Adrenal gland (tissue), 12 donors: ENCODE measurements around the gene PRPF31. TPM values are rescaled to one million over a fixed set of nuclear protein-coding genes. Genes with fewer than 3 reads are reported as not detected.

Source experiments
- DNase-seq, 7 donors: peaks; one replicate each; pipeline ENCODE4 v3.0.0-alpha.2; 2019 to 2020
- H3K27ac ChIP-seq, 5 donors: fragments of 200-600 bp; sonication (generic) in 4 of 5; 1 replicate in 3 of 5; 2 replicates in 2 of 5; pipeline versions ENCODE4 v1.5.1 to v1.8.0; 2016 to 2020; ENCODE audit warnings: mild to moderate bottlenecking in 1 of 5
- H3K27me3 ChIP-seq: fragments of 200-600 bp; 2 replicates; pipeline ENCODE4 v1.8.0; 2021
- H3K36me3 ChIP-seq, 2 donors: fragments of 200-600 bp; replicated peaks in 1 of 2; 1 replicate in 1 of 2; 2 replicates in 1 of 2; pipeline versions ENCODE4 v1.5.1 to v1.8.0; 2018 to 2022
- H3K4me1 ChIP-seq, 2 donors: fragments of 200-600 bp; replicated peaks in 1 of 2; 1 replicate in 1 of 2; 2 replicates in 1 of 2; pipeline versions ENCODE4 v1.5.1 to v1.8.0; 2018 to 2021
- H3K4me3 ChIP-seq, 4 donors: fragments of 200-600 bp; sonication (generic) in 3 of 4; one replicate each; pipeline ENCODE4 v1.5.1; 2016 to 2018
- H3K9me3 ChIP-seq, 3 donors: fragments of 200-600 bp; sonication (generic) in 1 of 3; replicated peaks in 1 of 3; 1 replicate in 2 of 3; 2 replicates in 1 of 3; pipeline versions ENCODE4 v1.5.1 to v1.8.0; 2016 to 2021
- POLR2A ChIP-seq, 2 donors: fragments of 450-650 bp; IDR thresholded peaks; one replicate each; pipeline ENCODE4 v1.6.1; 2017; ENCODE audit warnings: antibody characterized with exemption in 2 of 2, mild to moderate bottlenecking in 2 of 2, moderate library complexity in 1 of 2
- WGBS, 4 donors: extraction: QIAGEN DNeasy Blood & Tissue Kit in 2 of 4; methylation state at CpG; one replicate each; pipeline versions ENCODE4 v1.1.5 to v1.1.7; 2013 to 2017; 5-methylcytosine and 5-hydroxymethylcytosine counted together
- intact Hi-C, 2 donors: fragments of 100-400 bp; cut with DNase I; formaldehyde crosslinking; loops; one replicate each; pipeline versions ENCODE4 v1.14.1 to v1.15.0; 2022 to 2023
- polyA plus RNA-seq, 3 donors: library from polyadenylated mRNA; stranded (reverse); fragments of 200-250 nt in 2 of 3; fragments of 350-450 nt in 1 of 3; fragmentation: Illumina TruSeq in 1 of 3; extraction: RNeasy Lipid Tissue Mini Kit (QIAGEN cat#74804) in 1 of 3; gene quantifications; one replicate each; pipeline ENCODE4 v1.2.3, GENCODE V29; 2013 to 2014
- total RNA-seq, 9 donors: library from RNA; depleted of rRNA in 4 of 9; stranded (reverse); fragments of >200 nt in 4 of 9; fragments of 120-200 nt in 1 of 9; fragmentation: NEBNext Ultra II Directional in 1 of 9; extraction: Animal tissue kit (Norgen Biotek cat#: 25700) in 1 of 9; gene quantifications; one replicate each; pipeline versions ENCODE4 v1.1.0 to v1.2.4, GENCODE V29; 2013 to 2023
- TF ChIP-seq, protein P1 (sequence below), 6 experiments: fragments of 450-650 bp in 4 of 6; fragments of 200-600 bp in 2 of 6; sonication (generic) in 1 of 6; IDR thresholded peaks; 1 replicate in 5 of 6; 2 replicates in 1 of 6; pipeline versions ENCODE4 v1.5.1 to v1.8.0; 2016 to 2021; ENCODE audit warnings: antibody characterized with exemption in 6 of 6, mild to moderate bottlenecking in 2 of 6, moderate library complexity in 1 of 6
- donor health status: healthy with polysubstance abuse.
- donor health status: Bipolar disorder and iron deficiency.
- donor health status: DM: yes; HTN: yes; CAD: no.
- donor health status: DM: no; HTN: no; CAD: no.
- donor health status: DM: no; HTN: no; CAD: no.
- donor health status: DM: yes; HTN: yes; CAD: no.

The PRPF31 gene
- total and polyA plus RNA-seq, 12 donors = 36.1 to 91.7 (median 54.4) TPM

DNA sequence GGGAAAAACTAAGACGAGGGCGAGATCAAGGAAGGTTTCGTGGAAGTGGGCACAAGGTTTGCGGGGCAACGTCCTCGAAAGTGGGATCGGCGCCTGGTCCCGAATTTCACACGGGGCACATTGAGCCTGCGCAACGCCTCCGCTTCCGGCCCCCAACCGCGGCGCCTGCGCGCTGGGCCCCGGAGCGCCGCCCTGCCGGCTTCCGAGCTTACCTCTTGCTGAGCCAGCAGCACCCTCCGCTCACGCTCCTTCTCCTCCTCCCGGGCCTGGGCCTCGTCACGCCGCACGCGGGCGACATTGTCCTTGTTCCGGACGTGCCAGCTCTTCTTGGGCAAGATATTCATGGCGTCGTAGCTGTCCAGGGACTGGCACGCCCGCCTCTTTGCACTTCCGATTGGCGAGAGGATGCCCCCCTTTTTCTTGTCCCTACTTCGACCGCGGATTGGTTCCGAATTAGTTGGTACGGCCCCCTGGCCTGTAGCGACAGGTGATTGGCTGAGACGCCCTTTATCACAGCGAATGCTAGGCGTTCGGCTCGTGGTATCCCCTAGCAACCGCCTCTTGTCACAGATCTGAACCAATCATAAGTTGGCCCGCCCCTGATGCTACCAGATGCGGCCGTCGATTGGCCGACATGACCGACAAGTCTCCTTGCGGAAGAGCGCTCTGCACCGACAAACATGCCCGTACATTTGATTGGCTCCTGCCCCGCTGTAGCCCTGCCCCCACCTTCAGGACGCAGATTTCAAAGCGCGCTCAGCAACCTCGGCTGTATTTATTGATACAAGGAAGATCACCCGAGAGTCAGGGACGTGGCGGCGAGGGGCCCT is 44.0 kb downstream of the PRPF31 start, which contains the start of gene LENG1:
Gene LENG1 (minus strand): TSS at position 370 of the 830 bp plus-strand sequence. CDS start 26 bp downstream, at position 344.
- no peaks in the 10 kb centered on the region for H3K27me3 ChIP-seq
- TF ChIP-seq, protein P1, sequence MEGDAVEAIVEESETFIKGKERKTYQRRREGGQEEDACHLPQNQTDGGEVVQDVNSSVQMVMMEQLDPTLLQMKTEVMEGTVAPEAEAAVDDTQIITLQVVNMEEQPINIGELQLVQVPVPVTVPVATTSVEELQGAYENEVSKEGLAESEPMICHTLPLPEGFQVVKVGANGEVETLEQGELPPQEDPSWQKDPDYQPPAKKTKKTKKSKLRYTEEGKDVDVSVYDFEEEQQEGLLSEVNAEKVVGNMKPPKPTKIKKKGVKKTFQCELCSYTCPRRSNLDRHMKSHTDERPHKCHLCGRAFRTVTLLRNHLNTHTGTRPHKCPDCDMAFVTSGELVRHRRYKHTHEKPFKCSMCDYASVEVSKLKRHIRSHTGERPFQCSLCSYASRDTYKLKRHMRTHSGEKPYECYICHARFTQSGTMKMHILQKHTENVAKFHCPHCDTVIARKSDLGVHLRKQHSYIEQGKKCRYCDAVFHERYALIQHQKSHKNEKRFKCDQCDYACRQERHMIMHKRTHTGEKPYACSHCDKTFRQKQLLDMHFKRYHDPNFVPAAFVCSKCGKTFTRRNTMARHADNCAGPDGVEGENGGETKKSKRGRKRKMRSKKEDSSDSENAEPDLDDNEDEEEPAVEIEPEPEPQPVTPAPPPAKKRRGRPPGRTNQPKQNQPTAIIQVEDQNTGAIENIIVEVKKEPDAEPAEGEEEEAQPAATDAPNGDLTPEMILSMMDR (IDR thresholded peaks at IDR 0.05) = peak in 3 of 6 experiments; percentile 12 to 30 (median 19)
- peak; percentile 29 to 82 for TF ChIP-seq POLR2A (IDR thresholded peaks at IDR 0.05)
- WGBS, 4 donors = 0 to 1% (median 0%) methylated on average over 53 to 72 of the region's 72 CpGs
- peaks cover 0 to 35% of the 10 kb centered on the region in 2 donors for H3K36me3 ChIP-seq
- H3K9me3 ChIP-seq = no peaks in the 10 kb centered on the region
- DNase-seq = peak; percentile 100
- peaks cover 22 to 46% of the 10 kb centered on the region in 2 donors for H3K4me1 ChIP-seq
- peak within 1 kb of the TSS; percentile 10 to 89 (median 56) for H3K4me3 ChIP-seq
- intact Hi-C loops = no loop called here
- peak within 1 kb of the TSS; percentile 82 to 100 (median 95) for H3K27ac ChIP-seq

DNA sequence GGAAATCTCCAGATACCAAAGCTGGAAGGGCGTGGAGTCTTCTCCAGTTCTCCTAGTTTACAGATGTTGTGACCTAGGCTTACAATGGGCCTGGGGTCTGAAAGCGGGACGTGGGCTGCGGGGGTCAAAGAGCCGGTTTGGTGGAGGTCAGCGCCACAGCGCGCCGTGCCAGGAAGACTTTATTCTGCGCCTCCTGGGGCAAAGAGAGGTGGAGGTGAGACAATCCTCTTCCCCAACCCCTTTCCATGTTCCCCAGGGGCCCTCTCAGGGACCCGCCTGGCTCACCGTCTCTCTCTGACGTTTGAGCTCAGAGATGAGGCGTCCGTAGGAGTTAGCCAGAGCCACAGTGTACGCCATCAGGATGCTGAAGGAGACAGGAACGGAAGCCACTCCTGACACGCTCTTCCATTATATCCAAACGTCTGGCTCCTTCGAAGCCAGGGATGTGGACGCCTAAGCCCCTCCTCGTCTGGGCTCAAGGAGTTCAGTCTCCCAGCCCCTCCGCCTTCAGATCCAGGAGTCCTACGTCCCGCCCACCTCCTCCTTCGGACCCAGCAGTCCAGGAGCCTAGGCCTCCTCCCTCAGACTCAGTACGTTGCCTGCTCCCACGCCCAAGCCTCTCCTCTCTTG is 44.7 kb downstream of the PRPF31 start:
- peaks cover 0 to 28% of the 10 kb centered on the region in 2 donors for H3K36me3 ChIP-seq
- TF ChIP-seq, protein P1 (IDR thresholded peaks at IDR 0.05) = no peak
- no peak for TF ChIP-seq POLR2A (IDR thresholded peaks at IDR 0.05)
- intact Hi-C loops = no loop called here
- peak overlapping the region; percentile 78 to 95 (median 87) for H3K27ac ChIP-seq
- H3K27me3 ChIP-seq = no peaks in the 10 kb centered on the region
- 2 to 7% (median 5%) methylated on average over 10 to 28 of the region's 28 CpGs for WGBS, 4 donors
- H3K9me3 ChIP-seq = no peaks in the 10 kb centered on the region
- peak overlapping the region in 2 of 4 donors; percentile 29 to 62 for H3K4me3 ChIP-seq
- peaks cover 22 to 47% of the 10 kb centered on the region in 2 donors for H3K4me1 ChIP-seq
- no peak for DNase-seq

DNA sequence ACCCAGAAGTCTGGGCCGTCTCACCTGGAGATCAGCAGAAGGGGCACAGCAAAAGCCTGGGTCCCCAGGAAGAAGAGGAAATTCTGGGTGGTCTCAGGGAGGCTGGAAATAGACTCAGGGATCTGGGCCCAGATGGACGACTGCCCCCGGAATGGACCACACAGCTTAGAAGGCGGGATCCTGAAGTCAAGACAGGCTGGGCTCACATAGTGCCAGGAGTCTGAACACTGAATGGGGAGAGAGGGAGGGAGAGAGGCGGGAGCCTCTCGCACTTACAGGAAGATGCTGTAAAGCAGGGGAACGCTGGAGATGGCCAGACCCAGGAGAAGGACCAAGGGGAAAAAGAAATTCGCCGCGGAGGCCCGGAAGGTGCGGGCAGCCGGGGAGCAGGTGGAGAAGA is 45.3 kb downstream of the PRPF31 start:
- intact Hi-C loops = no loop called here
- TF ChIP-seq, protein P1 (IDR thresholded peaks at IDR 0.05) = no peak
- TF ChIP-seq POLR2A (IDR thresholded peaks at IDR 0.05) = no peak
- peak overlapping the region in 1 of 4 donors; percentile 62 for H3K4me3 ChIP-seq
- no peaks in the 10 kb centered on the region for H3K9me3 ChIP-seq
- no peaks in the 10 kb centered on the region for H3K27me3 ChIP-seq
- no peak for DNase-seq
- peaks cover 22 to 47% of the 10 kb centered on the region in 2 donors for H3K4me1 ChIP-seq
- H3K36me3 ChIP-seq = peaks cover 0 to 23% of the 10 kb centered on the region in 2 donors
- 43 to 61% (median 50%) methylated on average over 13 of the region's 13 CpGs for WGBS, 4 donors
- peak overlapping the region in 4 of 5 donors; percentile 78 to 95 (median 84) for H3K27ac ChIP-seq

DNA sequence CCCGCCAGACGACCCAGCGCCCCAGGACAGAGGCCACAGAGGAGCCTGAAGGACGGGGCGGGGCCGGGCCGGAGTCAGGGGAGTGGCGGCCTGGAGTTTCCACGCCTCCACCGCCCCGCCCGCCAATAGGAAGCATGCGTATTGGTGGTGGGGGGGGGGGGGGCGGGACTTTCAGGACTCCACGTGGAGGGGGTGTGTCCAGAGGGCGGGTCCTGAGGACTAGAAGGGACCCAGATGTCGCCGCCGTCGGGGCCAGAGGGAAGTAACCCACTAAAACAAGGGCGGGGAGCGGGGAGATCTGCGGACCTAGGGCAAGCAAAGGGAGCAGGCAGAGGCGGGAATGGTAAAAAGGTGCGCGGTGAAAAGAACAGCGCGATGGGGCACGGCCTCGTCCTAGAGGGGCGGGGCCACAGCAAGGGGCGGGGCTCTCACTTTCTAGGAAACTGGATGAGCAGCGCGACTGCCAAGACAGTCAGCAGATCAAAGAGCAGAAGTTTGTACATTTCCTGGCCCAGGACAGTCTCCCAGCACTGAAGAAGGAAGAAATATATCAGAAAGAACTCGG is 46.8 kb downstream of the PRPF31 start:
- Histone ChIP-seq H3K4me3 (peak overlapping the region in 2 of 4 donors; percentile 23 to 30), H3K36me3 (peaks cover 0 to 8% of the 10 kb centered on the region in 2 donors), H3K9me3 (no peaks in the 10 kb centered on the region), H3K27ac (peak overlapping the region in 4 of 5 donors; percentile 41 to 78 (median 61)), H3K27me3 (no peaks in the 10 kb centered on the region), H3K4me1 (peaks cover 22 to 47% of the 10 kb centered on the region in 2 donors)
- intact Hi-C loops = no loop called here
- DNase-seq = peak; percentile 87 to 96 (median 93)
- 1 to 2% (median 2%) methylated on average over 17 to 34 of the region's 35 CpGs for WGBS, 4 donors
- TF ChIP-seq, protein P1 (IDR thresholded peaks at IDR 0.05) = no peak
- TF ChIP-seq POLR2A (IDR thresholded peaks at IDR 0.05) = peak in 1 of 2 donors; percentile 33
